Common myeloid progenitor, CD34-positive (primary cell): ENCODE data around the gene PRDM15.

Source experiments
- CTCF ChIA-PET: fragments of 350-600 bp; sonication (Branson Sonifier 250); formaldehyde crosslinking; loops from one replicate; lab custom pipeline; 2021; ENCODE audit warnings: antibody characterized with exemption; lab: Charles Lee
- POLR2A ChIA-PET: fragments of 350-600 bp; sonication (Branson Sonifier 250); formaldehyde crosslinking; loops from one replicate; lab custom pipeline; 2021; ENCODE audit warnings: antibody characterized with exemption; lab: Charles Lee
- DNase-seq, 3 donors: peaks; one replicate each; pipeline versions ENCODE4 v3.0.0 to v3.0.0-alpha.2; 2013
- H3K27ac ChIP-seq, 2 experiments: 1 replicate in 1 of 2; 2 replicates in 1 of 2; pipeline ENCODE4 v1.7.0; 2013; ENCODE audit warnings: inconsistent platforms in 2 of 2, low read length in 2 of 2, mild to moderate bottlenecking in 2 of 2, low read depth in 1 of 2, moderate library complexity in 1 of 2; ENCODE audit not compliant: severe bottlenecking in 2 of 2, insufficient read depth in 1 of 2, poor library complexity in 1 of 2
- H3K27me3 ChIP-seq, 5 experiments: replicated peaks in 2 of 5; 1 replicate in 3 of 5; 2 replicates in 2 of 5; pipeline versions ENCODE4 v1.6.1 to v1.7.0; 2013; ENCODE audit warnings: low read length in 4 of 5, mild to moderate bottlenecking in 2 of 5, moderate library complexity in 2 of 5, inconsistent platforms in 1 of 5; ENCODE audit not compliant: insufficient read depth in 5 of 5, control insufficient read depth in 4 of 5
- H3K36me3 ChIP-seq, 4 experiments: 1 replicate in 2 of 4; 2 replicates in 2 of 4; pipeline versions ENCODE4 v1.6.1 to v1.7.0; 2013; ENCODE audit warnings: low read length in 3 of 4, control low read depth in 1 of 4, mild to moderate bottlenecking in 1 of 4; ENCODE audit not compliant: control insufficient read depth in 4 of 4, insufficient read depth in 4 of 4
- H3K4me1 ChIP-seq, 4 experiments: 1 replicate in 3 of 4; 2 replicates in 1 of 4; pipeline versions ENCODE4 v1.6.1 to v1.7.1; 2013; ENCODE audit warnings: low read length in 3 of 4, mild to moderate bottlenecking in 3 of 4, control low read depth in 1 of 4, inconsistent platforms in 1 of 4, moderate library complexity in 1 of 4; ENCODE audit not compliant: control insufficient read depth in 4 of 4, insufficient read depth in 4 of 4; ENCODE audit errors: control extremely low read depth in 1 of 4
- H3K4me3 ChIP-seq, 7 experiments: 1 replicate in 4 of 7; 2 replicates in 3 of 7; pipeline versions ENCODE4 v1.5.1 to v1.7.0; 2013; ENCODE audit warnings: mild to moderate bottlenecking in 7 of 7, low read length in 6 of 7, moderate library complexity in 6 of 7, inconsistent platforms in 2 of 7, low read depth in 2 of 7, control low read depth in 1 of 7; ENCODE audit not compliant: insufficient read depth in 4 of 7, control insufficient read depth in 1 of 7; ENCODE audit errors: extremely low read depth in 1 of 7
- H3K9me3 ChIP-seq, 5 experiments: 1 replicate in 4 of 5; 2 replicates in 1 of 5; pipeline versions ENCODE4 v1.6.1 to v1.7.1; 2013; ENCODE audit warnings: low read length in 4 of 5, mild to moderate bottlenecking in 2 of 5, inconsistent platforms in 1 of 5, low read depth in 1 of 5, moderate library complexity in 1 of 5; ENCODE audit not compliant: control insufficient read depth in 4 of 5, insufficient read depth in 2 of 5; ENCODE audit errors: control extremely low read depth in 1 of 5
- WGBS: methylation state at CpG from one replicate; pipeline ENCODE4 v1.1.5; 2013; ENCODE audit not compliant: insufficient coverage; 5-methylcytosine and 5-hydroxymethylcytosine counted together

PRDM15 gene

DNA sequence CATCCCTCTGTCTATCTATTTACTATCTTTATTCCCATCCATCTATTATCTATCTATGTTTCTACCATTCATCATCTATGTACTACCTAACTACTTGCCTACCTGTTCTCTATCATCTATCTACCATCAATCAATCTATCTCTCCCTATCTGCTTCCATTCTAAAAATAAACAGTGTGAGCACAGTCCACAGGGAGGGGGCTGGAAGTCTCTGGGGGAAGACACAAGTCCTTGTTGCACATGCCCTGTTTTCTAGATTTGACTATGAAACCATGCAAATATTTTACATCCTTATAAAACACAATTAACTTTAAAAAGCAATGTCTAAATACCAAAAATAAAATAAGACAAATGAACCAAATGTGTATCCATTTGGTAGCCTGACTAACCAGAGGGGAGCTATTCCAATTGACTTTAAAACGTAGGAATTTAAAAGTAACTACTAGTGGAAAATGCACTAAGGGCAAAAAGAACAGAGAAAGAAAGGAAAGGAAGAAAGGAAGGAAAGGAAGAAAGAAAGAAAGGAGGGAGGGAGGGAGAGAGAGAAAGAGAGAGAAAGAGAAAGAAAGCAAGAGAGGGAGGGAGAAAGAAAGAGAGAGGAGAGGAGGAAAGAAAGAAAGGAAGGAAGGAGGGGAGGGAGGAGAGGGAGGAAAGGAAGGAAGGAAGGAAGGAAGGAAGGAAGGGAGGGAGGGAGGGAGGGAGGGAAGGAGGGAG, 98.7 kb downstream of the PRDM15 start:
- Histone ChIP-seq H3K27me3 (peaks cover 0 to 37% (median 16%) of the 10 kb centered on the region in 5 experiments), H3K4me1 (peaks cover 0 to 48% (median 21%) of the 10 kb centered on the region in 4 experiments), H3K4me3 (no peak overlapping the region), H3K9me3 (no peaks in the 10 kb centered on the region), H3K36me3 (no peaks in the 10 kb centered on the region), H3K27ac (no peak overlapping the region)
- WGBS: 92% methylated on average over 1 of the region's 1 CpG
- CTCF ChIA-PET: interaction anchor here (0.6 to 0.8 kb wide), 2 partner anchors 37 to 520 kb away, joined by 3 read pairs; no protein-coding TSS in a partner anchor
- no peak for DNase-seq
- POLR2A ChIA-PET: no interaction called here

DNA sequence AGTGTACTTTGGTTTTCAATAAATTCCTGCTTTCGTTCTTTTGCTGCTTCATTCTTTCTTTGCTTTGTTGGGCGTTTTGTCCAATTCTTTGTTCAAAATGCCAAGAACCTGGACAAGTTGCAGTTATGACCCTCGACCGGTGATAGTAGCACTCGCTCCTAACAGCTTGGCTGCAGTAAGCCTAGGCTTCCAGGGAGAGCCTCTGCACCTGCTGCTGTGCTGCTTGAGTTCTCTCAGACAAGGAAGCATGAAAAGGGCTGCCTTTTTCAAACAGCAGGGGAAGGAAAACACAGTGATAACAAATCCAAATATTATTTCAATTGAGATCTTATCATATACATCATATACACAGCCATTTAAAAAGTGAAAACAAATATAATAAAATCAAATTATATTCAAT, 99.5 kb downstream of the PRDM15 start:
- Histone ChIP-seq H3K27me3 (peaks cover 0 to 43% (median 19%) of the 10 kb centered on the region in 5 experiments), H3K4me3 (no peak overlapping the region), H3K4me1 (peaks cover 0 to 46% (median 21%) of the 10 kb centered on the region in 4 experiments), H3K36me3 (no peaks in the 10 kb centered on the region), H3K27ac (no peak overlapping the region), H3K9me3 (no peaks in the 10 kb centered on the region)
- WGBS: 29% methylated on average over 5 of the region's 5 CpGs
- POLR2A ChIA-PET: no interaction called here
- no peak for DNase-seq
- CTCF ChIA-PET: no interaction called here

DNA sequence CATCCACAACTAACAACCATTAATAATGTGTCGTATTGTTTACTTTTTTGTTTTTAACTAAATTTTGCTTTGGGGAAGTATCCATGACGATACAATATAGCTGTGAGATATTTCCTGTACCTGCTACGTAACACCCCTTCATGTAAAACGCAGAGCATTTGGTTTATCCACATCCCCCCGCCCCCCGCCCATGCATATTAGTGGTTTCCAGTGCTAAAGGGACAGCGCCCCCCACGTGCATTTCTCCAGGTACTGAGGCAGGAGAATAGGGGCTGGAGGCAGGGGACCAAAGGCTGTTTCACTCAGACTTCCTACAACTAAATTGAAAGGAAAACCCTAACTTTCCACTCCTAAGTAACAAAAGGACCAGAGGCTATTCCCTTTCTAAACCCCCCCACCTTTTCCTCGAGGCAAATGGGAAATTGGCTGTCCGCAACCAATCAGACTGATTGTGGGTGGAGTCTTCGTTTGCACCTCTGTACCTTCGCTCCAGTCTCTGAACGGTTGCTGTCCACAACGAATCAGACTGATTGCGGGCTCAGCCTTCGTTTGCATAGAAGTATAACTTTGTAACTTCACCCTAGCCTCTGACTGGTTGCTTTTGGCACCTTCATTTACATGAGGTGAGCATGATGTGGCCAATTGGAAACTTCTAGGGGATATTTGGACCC, 100.1 kb downstream of the PRDM15 start:
- peak in 2 of 3 donors; percentile 68 to 78 for DNase-seq
- 22% methylated on average over 10 of the region's 16 CpGs for WGBS
- ChIA-PET POLR2A (interaction anchor here (1.3 kb wide), 1 partner anchor 340 kb away, joined by 3 read pairs; no protein-coding TSS in a partner anchor), CTCF (interaction anchor here (1.1 kb wide), 1 partner anchor 496 kb away, joined by 4 read pairs; no protein-coding TSS in a partner anchor)
- H3K4me3 ChIP-seq: peak overlapping the region in 1 of 7 experiments; percentile 31
- no peak overlapping the region for H3K27ac ChIP-seq
- H3K27me3 ChIP-seq: peaks cover 0 to 48% (median 19%) of the 10 kb centered on the region in 5 experiments
- no peaks in the 10 kb centered on the region for H3K36me3 ChIP-seq
- peaks cover 0 to 40% (median 18%) of the 10 kb centered on the region in 4 experiments for H3K4me1 ChIP-seq
- no peaks in the 10 kb centered on the region for H3K9me3 ChIP-seq

DNA sequence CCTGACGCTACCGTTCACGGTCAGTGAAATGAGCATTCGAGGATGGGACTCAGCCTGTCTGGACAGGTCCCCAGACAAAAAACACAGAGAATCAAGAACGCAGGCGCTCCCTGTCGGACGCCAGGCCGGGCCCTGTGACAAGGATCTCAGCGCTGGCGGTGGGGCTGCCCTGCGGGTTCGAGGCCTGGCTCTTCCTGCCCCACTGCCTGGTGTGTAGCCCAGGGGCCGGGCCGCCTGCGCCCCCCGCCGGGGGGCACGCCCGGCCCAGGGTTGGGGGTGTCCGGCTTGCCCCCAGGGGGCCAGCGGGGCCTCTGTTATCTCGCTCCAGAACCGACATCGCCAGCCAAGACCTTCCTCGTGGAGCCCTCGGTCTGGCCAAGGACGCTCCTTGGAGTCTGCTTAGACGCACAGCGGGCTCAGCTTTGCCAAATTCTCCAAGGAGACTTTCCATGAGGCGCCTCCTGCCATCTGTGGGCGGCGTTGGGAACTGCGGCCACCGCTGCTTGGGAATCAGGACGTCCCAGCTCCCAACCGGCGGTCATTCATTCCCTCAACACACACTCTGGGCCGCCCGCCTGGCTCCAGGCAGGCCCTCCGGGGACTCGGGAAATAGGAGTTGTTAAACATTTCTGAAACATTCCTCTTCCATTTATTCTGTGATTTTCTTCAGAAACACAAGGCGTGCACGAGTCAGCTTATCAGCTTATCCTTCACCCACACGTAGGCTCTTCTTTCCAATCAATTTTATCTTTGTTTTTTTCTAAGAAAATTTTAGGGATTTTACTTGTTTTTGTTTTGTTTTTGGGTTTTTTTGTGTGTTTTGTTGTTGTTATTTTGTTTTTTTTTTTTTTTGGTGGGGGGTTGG, 101.0 kb downstream of the PRDM15 start:
- POLR2A ChIA-PET: interaction anchor here (1.3 kb wide), 1 partner anchor 340 kb away, joined by 3 read pairs; no protein-coding TSS in a partner anchor
- peak; percentile 33 to 40 (median 33) for DNase-seq
- peaks cover 2 to 50% (median 19%) of the 10 kb centered on the region in 5 experiments for H3K27me3 ChIP-seq
- no peaks in the 10 kb centered on the region for H3K36me3 ChIP-seq
- H3K4me1 ChIP-seq: peaks cover 0 to 31% (median 11%) of the 10 kb centered on the region in 4 experiments
- no peak overlapping the region for H3K27ac ChIP-seq
- no peak overlapping the region for H3K4me3 ChIP-seq
- H3K9me3 ChIP-seq: no peaks in the 10 kb centered on the region
- 27% methylated on average over 28 of the region's 45 CpGs for WGBS
- CTCF ChIA-PET: interaction anchor here (0.6 to 1.1 kb wide), 3 partner anchors 11 to 495 kb away, joined by 3 to 4 read pairs (median 3); partner anchors contain the start of gene RIPK4

DNA sequence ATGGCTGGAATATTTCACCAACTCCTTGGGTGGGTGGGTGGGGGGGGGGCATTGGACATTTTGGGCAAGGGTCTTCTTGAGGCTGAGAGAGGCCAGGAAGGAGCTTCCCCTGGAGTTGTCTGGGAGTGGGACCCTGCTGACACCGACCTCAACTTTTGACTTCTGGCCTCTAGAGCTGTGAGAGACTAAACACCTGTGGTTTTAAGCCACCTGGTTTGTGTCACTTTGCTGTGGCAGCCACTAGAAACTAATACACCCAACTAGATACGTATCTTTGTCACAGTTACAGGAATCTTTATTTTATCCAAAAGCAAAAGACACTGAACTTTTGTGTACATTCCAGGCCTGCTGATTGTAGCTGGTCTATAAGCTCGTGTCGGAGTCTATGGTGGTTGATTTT, 102.4 kb downstream of the PRDM15 start:
- H3K9me3 ChIP-seq: no peaks in the 10 kb centered on the region
- H3K27me3 ChIP-seq: peaks cover 4 to 64% (median 20%) of the 10 kb centered on the region in 5 experiments
- no peak for DNase-seq
- H3K4me1 ChIP-seq: peaks cover 0 to 22% (median 7%) of the 10 kb centered on the region in 4 experiments
- no peak overlapping the region for H3K27ac ChIP-seq
- POLR2A ChIA-PET: no interaction called here
- CTCF ChIA-PET: interaction anchor here (0.6 to 2.0 kb wide), 10 partner anchors 9 to 166 kb away, joined by 3 to 6 read pairs (median 3); no protein-coding TSS in a partner anchor
- WGBS: 100% methylated on average over 4 of the region's 4 CpGs
- H3K36me3 ChIP-seq: no peaks in the 10 kb centered on the region
- no peak overlapping the region for H3K4me3 ChIP-seq

DNA sequence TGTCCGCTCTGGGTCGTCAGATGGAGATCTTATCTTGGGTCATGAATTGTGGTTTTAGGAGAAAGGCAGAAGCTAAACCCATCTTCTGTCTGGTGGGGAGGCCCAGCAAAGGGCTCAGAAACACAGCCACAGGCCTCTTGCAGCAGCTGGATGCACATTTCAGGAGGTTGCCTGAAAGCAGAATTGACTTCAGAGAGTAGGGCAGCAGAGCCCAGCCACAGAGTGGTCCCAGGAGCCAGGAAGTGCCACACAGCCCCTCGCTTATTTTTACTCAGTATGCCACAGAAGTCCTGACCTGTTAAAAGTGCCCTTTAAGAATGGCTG, 104.0 kb downstream of the PRDM15 start:
- peaks cover 4 to 75% (median 26%) of the 10 kb centered on the region in 5 experiments for H3K27me3 ChIP-seq
- H3K4me3 ChIP-seq: no peak overlapping the region
- no peak overlapping the region for H3K27ac ChIP-seq
- H3K9me3 ChIP-seq: no peaks in the 10 kb centered on the region
- peaks cover 0 to 19% (median 7%) of the 10 kb centered on the region in 4 experiments for H3K4me1 ChIP-seq
- DNase-seq: no peak
- no peaks in the 10 kb centered on the region for H3K36me3 ChIP-seq
- WGBS: 83% methylated on average over 1 of the region's 3 CpGs
- ChIA-PET CTCF (interaction anchor here (0.8 to 2.0 kb wide), 3 partner anchors 26 to 159 kb away, joined by 3 to 5 read pairs (median 3); no protein-coding TSS in a partner anchor), POLR2A (no interaction called here)
